Activated gamma-delta T cell treated with anti-CD3 and anti-CD28 coated beads, Interleukin-2, amount 50 U/mL, for 16 hours (primary cell): ENCODE data around the gene AQP12A.

Source experiments
- DNase-seq: peaks from one replicate; pipeline ENCODE4 v3.0.0-alpha.2; 2020; ENCODE audit warnings: low read depth

The AQP12A gene

GRCh38 chr2:240745456-240745855 is 53.8 kb downstream of the AQP12A start:
- DNase-seq = no peak

DNA sequence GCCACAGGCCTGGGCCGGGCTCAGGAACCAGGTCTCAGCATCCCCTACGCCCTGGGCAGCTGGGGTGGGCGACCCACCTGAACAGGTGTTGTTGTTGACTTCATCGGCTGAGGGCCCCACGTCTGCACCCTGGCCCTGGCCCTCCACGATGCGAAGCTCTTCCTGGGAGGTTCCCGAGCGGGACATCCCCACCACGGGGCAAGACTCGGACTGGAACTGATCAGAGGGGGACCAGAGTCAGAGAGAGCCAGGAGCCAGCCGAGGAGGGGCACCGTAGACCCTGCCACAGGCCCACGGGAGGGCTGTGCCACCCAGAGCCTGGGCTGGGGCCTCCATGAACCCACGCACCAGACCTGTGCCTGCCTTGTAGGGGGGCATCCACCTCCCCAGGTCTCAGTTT is 54.3 kb downstream of the AQP12A start:
- no peak for DNase-seq

- no peak for DNase-seq
Measured at GRCh38 chr2:240746671-240747070, 55.0 kb downstream of the AQP12A start.

DNA sequence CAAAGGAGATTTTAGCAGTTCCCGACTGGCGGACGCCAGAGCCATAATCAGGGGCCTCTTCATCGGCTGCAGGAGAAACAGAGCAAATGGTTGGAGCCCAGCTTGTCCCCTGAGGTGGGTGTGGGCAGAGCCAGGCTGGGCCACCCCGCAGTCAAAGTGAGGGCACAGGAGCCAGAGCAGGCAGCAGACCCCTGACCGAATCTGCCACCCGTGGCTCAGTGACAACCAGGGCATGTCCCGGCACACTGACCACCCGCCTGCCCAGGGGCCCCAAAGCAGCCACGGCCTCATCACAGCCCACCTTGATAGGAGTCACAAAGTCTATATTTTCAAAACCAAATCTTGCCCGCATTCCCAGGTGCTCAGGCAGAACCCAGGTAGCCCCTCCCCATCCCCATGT is 55.6 kb downstream of the AQP12A start:
- DNase-seq = no peak
